Epithelial cell of esophagus (primary cell): ENCODE data around the gene ESR1.

ENCODE experiments used
- DNase-seq: peaks from one replicate; pipeline ENCODE4 v3.0.0; 2010; ENCODE audit warnings: low read depth
- H3K4me3 ChIP-seq: 2 replicates; pipeline ENCODE4 v1.5.1; 2011; ENCODE audit warnings: mild to moderate bottlenecking, low read length, control low read depth
- TF ChIP-seq, protein P1 (sequence below): IDR thresholded peaks from 2 replicates; pipeline ENCODE4 v1.5.1; 2011; ENCODE audit warnings: low read depth, mild to moderate bottlenecking, low read length, control low read depth, inconsistent platforms; ENCODE audit not compliant: insufficient read depth; ENCODE audit errors: missing control alignments

ESR1 gene

DNA sequence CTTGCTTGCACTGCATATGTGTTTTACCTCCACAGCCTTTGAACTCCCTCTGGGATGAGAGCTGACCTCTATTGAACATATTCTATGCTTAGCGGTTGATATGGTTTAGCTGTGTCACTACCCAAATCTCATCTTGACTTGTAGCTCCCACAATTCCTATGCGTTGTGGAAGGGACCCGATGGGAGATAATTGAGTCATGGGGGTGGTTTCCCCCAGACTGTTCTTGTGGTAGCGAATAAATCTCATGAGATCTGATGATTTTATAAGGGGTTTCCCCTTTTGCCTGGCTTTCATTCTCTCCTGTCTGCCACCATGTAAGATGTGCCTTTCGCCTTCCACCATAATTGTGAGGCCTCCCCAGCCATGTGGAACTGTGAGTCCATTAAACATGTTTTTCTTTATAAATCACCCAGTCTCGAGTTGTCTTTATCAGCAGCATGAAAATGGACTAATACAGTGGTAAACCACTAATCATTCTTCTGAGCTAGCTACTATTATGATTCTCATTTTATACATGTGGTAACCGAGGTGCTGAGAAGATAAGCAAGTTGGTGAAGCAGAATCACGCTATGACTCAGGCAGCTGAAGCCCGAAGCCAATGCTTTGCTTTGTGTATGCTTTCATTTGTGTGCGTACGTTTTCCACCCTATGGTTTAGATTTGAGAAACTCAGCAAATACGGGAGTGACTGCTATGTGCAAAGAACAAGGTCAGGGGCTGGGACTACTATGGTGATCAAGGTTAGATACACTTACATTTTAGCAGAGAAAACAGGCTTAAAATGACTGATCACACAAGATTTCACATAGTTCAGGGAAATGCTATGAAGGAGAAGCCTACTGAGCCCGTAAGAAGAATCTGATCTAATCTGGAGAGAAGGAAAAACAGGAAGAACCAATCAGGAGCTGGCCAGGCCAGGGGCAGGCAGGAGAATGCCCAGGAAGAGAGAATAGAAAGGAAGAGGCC is 363.5 kb downstream of the ESR1 start:
- TF ChIP-seq, protein P1, sequence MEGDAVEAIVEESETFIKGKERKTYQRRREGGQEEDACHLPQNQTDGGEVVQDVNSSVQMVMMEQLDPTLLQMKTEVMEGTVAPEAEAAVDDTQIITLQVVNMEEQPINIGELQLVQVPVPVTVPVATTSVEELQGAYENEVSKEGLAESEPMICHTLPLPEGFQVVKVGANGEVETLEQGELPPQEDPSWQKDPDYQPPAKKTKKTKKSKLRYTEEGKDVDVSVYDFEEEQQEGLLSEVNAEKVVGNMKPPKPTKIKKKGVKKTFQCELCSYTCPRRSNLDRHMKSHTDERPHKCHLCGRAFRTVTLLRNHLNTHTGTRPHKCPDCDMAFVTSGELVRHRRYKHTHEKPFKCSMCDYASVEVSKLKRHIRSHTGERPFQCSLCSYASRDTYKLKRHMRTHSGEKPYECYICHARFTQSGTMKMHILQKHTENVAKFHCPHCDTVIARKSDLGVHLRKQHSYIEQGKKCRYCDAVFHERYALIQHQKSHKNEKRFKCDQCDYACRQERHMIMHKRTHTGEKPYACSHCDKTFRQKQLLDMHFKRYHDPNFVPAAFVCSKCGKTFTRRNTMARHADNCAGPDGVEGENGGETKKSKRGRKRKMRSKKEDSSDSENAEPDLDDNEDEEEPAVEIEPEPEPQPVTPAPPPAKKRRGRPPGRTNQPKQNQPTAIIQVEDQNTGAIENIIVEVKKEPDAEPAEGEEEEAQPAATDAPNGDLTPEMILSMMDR = no peak
- peak; percentile 7 for DNase-seq
- H3K4me3 ChIP-seq = no peak overlapping the region

DNA sequence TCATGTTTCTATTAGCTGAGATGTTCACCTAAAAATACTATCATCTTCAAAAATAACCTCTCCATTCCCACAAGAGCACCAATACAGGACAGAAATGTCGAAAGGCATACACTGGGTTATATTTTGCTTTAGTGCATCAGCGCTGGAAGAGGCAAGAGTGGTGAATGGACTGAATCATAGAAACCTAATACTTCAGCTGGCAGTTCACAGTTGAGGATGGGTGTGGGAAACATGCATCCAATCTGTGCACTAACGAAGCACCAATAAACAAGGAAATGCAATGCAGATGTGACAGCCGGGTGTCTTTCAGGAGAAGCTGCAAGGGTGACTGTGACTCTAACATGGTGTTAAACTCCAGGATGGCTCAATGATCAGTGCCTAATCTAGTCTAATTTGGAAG is 365.8 kb downstream of the ESR1 start:
- TF ChIP-seq, protein P1 = no peak
- H3K4me3 ChIP-seq = no peak overlapping the region
- no peak for DNase-seq

DNA sequence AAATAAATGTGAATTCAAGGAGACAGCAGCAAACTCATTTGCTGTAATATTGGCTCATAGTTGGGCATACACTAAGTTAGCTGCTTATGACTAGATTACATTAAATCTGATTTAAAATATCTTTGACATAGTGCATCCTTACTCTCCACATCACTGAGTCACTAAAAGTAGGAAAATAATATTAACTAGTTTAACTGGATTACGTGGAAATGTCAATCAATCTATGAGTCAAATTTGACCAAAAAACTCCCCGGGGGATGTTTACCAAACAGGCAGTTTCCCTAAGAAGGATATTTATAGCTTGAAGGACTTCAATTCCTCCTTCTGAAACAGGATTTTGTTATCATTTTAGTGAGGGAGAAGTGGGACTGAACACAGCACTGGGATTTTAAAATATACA is 366.5 kb downstream of the ESR1 start:
- TF ChIP-seq, protein P1 = no peak
- peak; percentile 71 for DNase-seq
- no peak overlapping the region for H3K4me3 ChIP-seq

DNA sequence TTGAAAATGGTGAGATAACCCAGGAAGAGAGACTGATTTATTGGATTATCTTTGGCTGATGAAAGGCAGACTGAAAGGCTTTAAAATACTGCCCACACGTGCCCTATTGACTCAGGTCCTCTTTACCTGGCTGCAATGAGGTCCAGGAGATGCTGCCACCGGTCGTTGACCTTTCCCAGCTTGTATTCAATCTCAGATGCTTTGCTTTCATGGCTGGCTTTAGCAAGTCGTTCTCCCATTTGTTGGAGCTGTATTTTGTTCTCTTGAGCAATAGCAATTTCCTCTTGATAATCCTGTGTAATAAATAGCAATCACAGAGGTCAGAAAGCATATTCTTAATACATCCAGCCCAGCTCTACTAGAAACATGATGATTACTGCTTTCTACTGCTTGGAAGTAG is 368.8 kb downstream of the ESR1 start:
- DNase-seq = no peak
- TF ChIP-seq, protein P1 = no peak
- H3K4me3 ChIP-seq = no peak overlapping the region
